ENCODE results near the gene LMX1B. TPM values are rescaled to one million over a fixed set of nuclear protein-coding genes. Genes with fewer than 3 reads are reported as not detected.

The LMX1B gene
- total and polyA plus RNA-seq, 3 donors from 2014 or later = 2.8 to 7.6 (median 7.6) TPM

DNA sequence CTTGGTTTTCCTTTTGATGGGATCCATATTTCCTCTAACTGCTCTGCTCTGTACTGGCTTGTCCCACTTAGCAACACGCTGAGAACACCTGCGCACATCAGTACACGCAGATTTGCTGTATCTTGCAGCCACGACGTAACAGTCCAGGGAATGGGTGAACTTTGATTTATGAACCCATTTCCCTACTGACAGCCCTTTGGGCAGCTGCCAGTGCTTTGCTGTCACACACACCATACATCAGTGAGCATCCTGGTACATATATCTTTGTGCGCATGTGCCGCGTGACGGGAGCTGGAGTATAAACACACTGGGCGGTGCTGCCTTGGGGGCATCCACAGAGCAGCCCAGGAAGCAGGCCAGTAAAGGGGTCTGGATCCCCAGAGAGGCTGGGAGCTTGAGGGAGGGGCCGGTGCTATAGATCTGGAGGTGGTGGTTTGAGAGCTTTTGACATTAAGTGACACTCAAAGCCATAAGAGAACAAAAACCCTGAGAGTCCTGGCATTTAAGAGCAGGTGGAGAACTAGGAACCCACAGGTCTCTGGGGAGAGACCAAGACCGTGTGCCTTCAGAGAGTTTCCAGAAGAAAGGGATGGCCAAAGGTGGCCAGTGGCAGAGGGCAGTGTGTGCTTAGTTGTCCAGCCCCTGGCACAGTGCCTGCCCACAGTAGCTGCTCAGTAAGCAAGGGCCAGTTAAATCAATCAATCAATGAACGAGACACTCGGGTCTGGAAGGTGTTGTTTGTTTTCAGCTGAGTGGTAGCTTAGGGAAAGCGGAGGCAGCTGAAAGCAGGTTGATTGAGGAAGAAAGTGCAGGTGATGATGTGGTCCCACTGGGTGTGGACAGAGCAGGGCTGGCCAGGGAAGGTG, 53.7 kb downstream of the LMX1B start:
- H3K27ac ChIP-seq = no peak overlapping the region
- WGBS, 2 donors = 83 to 87% methylated on average over 15 of the region's 15 CpGs
- no peak for TF ChIP-seq POLR2A (IDR thresholded peaks at IDR 0.05)
- TF ChIP-seq, protein P1, sequence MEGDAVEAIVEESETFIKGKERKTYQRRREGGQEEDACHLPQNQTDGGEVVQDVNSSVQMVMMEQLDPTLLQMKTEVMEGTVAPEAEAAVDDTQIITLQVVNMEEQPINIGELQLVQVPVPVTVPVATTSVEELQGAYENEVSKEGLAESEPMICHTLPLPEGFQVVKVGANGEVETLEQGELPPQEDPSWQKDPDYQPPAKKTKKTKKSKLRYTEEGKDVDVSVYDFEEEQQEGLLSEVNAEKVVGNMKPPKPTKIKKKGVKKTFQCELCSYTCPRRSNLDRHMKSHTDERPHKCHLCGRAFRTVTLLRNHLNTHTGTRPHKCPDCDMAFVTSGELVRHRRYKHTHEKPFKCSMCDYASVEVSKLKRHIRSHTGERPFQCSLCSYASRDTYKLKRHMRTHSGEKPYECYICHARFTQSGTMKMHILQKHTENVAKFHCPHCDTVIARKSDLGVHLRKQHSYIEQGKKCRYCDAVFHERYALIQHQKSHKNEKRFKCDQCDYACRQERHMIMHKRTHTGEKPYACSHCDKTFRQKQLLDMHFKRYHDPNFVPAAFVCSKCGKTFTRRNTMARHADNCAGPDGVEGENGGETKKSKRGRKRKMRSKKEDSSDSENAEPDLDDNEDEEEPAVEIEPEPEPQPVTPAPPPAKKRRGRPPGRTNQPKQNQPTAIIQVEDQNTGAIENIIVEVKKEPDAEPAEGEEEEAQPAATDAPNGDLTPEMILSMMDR (IDR thresholded peaks at IDR 0.05) = no peak
- no peaks in the 10 kb centered on the region for H3K9me3 ChIP-seq
- H3K4me1 ChIP-seq = peaks cover 27% of the 10 kb centered on the region
- no peaks in the 10 kb centered on the region for H3K36me3 ChIP-seq (ENCODE audit: low read depth, missing control alignments)
- intact Hi-C loops (cut with DNase I; ENCODE audit: low total_unique reads) = no loop called here
- H3K27me3 ChIP-seq = no peaks in the 10 kb centered on the region
- no peak overlapping the region for H3K4me3 ChIP-seq
- no peak for DNase-seq

DNA sequence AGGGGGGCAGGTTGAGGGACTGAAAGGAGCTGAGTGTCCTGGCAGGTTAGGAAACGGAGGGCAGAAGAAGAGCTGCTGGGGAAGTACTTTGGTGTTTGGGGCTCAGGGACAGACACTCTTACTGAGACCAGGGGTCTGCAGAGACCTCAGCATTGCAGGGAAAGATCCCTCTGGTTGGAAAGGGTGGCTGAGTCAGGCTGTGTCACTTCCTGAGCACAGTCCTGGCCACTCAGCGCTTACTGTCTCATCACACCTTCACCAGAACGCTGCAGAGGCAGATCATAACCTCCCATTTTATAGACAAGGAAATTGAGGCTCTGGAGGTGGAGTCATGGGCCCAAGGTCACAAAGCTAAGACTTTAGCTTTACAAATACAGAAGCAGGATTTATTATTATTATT, 54.3 kb downstream of the LMX1B start:
- no peak for DNase-seq
- Histone ChIP-seq H3K4me3 (no peak overlapping the region), H3K9me3 (no peaks in the 10 kb centered on the region), H3K27ac (no peak overlapping the region), H3K27me3 (no peaks in the 10 kb centered on the region), H3K36me3 (ENCODE audit: low read depth, missing control alignments) (no peaks in the 10 kb centered on the region), H3K4me1 (peaks cover 25% of the 10 kb centered on the region)
- TF ChIP-seq, protein P1 (IDR thresholded peaks at IDR 0.05) = no peak
- no peak for TF ChIP-seq POLR2A (IDR thresholded peaks at IDR 0.05)
- intact Hi-C loops (cut with DNase I; ENCODE audit: low total_unique reads) = no loop called here
- WGBS, 2 donors = 61 to 74% methylated on average over 3 of the region's 3 CpGs

DNA sequence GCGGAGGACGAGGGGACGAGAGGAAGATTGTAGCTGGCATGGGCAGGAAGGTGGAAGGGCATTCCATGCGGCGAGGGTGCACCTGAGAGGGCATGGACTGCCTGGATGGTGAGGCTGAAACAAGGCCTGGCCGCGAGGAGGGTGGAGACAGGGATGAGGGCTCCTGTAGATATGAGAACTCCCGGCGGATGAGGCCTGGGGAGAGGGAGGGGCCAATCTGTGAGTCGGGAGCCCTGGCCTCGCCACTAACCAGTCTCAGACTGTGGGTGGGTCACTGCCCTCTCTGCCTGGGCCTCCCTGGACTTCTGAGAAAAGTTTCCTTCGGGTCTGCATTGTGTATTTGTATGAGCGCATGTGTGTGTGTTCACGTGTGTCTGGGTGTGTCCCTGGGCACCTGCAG, 55.4 kb downstream of the LMX1B start:
- TF ChIP-seq, protein P1 (IDR thresholded peaks at IDR 0.05) = no peak
- TF ChIP-seq POLR2A (IDR thresholded peaks at IDR 0.05) = no peak
- Histone ChIP-seq H3K27me3 (no peaks in the 10 kb centered on the region), H3K4me1 (peaks cover 16% of the 10 kb centered on the region), H3K9me3 (no peaks in the 10 kb centered on the region), H3K4me3 (no peak overlapping the region), H3K36me3 (ENCODE audit: low read depth, missing control alignments) (no peaks in the 10 kb centered on the region), H3K27ac (no peak overlapping the region)
- intact Hi-C loops (cut with DNase I; ENCODE audit: low total_unique reads) = no loop called here
- WGBS, 2 donors = 83 to 91% methylated on average over 12 to 14 of the region's 14 CpGs
- DNase-seq = no peak

DNA sequence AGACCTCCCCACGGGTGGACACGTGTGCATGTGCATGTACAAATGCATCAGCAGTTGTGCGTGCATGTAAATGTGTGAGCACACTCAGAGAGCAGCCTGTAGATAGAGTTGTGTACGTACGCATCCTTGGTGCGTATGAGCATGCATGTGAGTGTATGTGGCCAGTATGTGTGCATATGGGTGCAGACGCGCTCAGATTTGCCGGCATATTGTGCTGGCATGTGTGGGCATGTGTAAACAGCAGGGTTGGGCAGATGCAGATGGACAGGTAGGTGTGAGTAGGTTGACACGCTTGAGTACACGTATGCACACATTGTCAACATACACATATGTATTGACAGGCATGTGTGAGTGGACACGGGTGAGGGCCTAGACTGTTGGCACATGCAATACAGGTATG, 56.5 kb downstream of the LMX1B start:
- H3K9me3 ChIP-seq = no peaks in the 10 kb centered on the region
- TF ChIP-seq POLR2A (IDR thresholded peaks at IDR 0.05) = no peak
- TF ChIP-seq, protein P1 (IDR thresholded peaks at IDR 0.05) = no peak
- no peak for DNase-seq
- no peak overlapping the region for H3K27ac ChIP-seq
- 90 to 96% methylated on average over 12 of the region's 12 CpGs for WGBS, 2 donors
- H3K4me3 ChIP-seq = no peak overlapping the region
- peaks cover 6% of the 10 kb centered on the region for H3K4me1 ChIP-seq
- intact Hi-C loops (cut with DNase I; ENCODE audit: low total_unique reads) = no loop called here
- no peaks in the 10 kb centered on the region for H3K36me3 ChIP-seq (ENCODE audit: low read depth, missing control alignments)
- H3K27me3 ChIP-seq = no peaks in the 10 kb centered on the region
